Measurements from ENCODE around the gene UGT3A1. TPM values are rescaled to one million over a fixed set of nuclear protein-coding genes. Genes with fewer than 3 reads are reported as not detected.

UGT3A1 gene
- total and polyA plus RNA-seq, 2 donors (not counting 3 experiments of a cell fraction or from before 2014, with no cell fraction given): not detected

DNA sequence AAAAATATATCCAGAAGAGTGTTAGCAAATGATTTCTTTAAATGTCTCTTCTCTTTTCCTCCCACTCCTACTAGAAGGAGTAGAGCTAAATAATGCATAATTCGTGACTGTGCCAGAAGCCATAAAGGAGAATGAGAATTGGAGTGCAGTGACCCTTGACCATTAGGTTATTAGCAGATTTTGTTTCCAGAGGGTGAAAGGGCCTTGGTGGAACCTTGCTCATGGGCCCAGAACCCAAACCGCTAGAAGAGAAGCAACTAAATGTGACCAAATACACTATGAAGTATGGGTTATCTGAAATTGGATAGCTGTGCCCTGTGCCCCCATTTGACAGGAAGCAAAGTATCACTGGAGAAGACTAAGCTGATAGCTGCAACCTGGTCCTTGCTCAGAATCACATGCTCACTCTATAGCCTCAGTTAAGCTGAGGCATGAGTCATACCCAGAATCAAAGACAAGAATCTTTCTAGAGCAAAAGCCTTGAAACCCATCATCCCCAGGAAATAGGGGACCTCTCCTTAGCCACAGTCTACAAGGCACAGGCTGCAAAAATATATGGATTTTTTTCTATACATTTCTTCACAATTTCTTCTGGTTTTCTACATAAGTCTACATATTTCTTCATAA lies 89.0 kb downstream of the UGT3A1 start:
- intact Hi-C loops (cut with micrococcal nuclease): no loop called here
- ChIA-PET POLR2A (no interaction called here), CTCF (interaction anchor here (1.1 kb wide), 1 partner anchor 23 kb away, joined by 3 read pairs; no protein-coding TSS in a partner anchor)
- Histone ChIP-seq H3K4me3 (replicated peaks in 1 of 3; ENCODE audit: insufficient read depth in 1 of 3, low read depth in 1 of 3, low read length in 3 of 3) (no peak overlapping the region), H3K4me2 (ENCODE audit: insufficient read depth, low read length) (no peak overlapping the region), H3K27me3 (ENCODE audit: control insufficient read depth in 2 of 2, insufficient read depth in 2 of 2, low read length in 2 of 2) (peaks cover 0 to 3% of the 10 kb centered on the region in 2 experiments), H3K9me1 (replicated peaks; ENCODE audit: control insufficient read depth, extremely low read depth, insufficient read depth, low read length) (no peaks in the 10 kb centered on the region), H3K9me3 (replicated peaks; ENCODE audit: control insufficient read depth, insufficient read depth, low read length) (no peaks in the 10 kb centered on the region), H3K79me2 (ENCODE audit: control insufficient read depth, insufficient read depth, low read length) (no peaks in the 10 kb centered on the region), H2AFZ (ENCODE audit: low read depth, low read length) (no peak overlapping the region), H3K36me3 (ENCODE audit: control insufficient read depth in 2 of 2, extremely low read depth in 1 of 2, insufficient read depth in 2 of 2, low read length in 2 of 2) (no peaks in the 10 kb centered on the region), H3K4me1 (ENCODE audit: control insufficient read depth, extremely low read depth, insufficient read depth, low read length) (no peaks in the 10 kb centered on the region), H3K9ac (replicated peaks; ENCODE audit: extremely low read depth, insufficient read depth, low read length) (no peak overlapping the region), H3K27ac (ENCODE audit: insufficient read depth, low read depth, low read length) (no peak overlapping the region), H4K20me1 (replicated peaks; ENCODE audit: control insufficient read depth, extremely low read depth, insufficient read depth, low read length) (no peaks in the 10 kb centered on the region)
- no TSS peak for BruUV-seq (replicated peaks)
- dilution Hi-C loops (cut with MboI; ENCODE audit: extremely low pct_ligation_motif_present, low sequenced_read_pairs): no loop called here
- FAIRE-seq (no peak), DNase-seq (ENCODE audit: low read depth, low spot score) (no peak)
- TF ChIP-seq MYC (IDR thresholded peaks at IDR 0.05; ENCODE audit: low read depth, low read length) (no peak), JUN (IDR thresholded peaks at IDR 0.05; ENCODE audit: borderline replicate concordance, insufficient read depth, insufficient read length, low read depth) (no peak), POLR2AphosphoS5 (IDR thresholded peaks at IDR 0.05; ENCODE audit: insufficient read depth, low read depth, low read length) (no peak), EZH2 (IDR thresholded peaks at IDR 0.05; ENCODE audit: borderline replicate concordance, low read depth, low read length, severe bottlenecking) (no peak), FOS (IDR thresholded peaks at IDR 0.05; ENCODE audit: borderline replicate concordance, insufficient read depth, low read length) (no peak), GATA2 (IDR thresholded peaks at IDR 0.05; ENCODE audit: insufficient read depth, insufficient read length, low read depth, low read length) (no peak), POLR2A (IDR thresholded peaks at IDR 0.05; ENCODE audit: low read depth, low read length) (no peak)
- TF ChIP-seq, protein P1, sequence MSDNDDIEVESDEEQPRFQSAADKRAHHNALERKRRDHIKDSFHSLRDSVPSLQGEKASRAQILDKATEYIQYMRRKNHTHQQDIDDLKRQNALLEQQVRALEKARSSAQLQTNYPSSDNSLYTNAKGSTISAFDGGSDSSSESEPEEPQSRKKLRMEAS (IDR thresholded peaks at IDR 0.05; ENCODE audit: insufficient read depth, insufficient read length): no peak
- TF ChIP-seq, protein P2, sequence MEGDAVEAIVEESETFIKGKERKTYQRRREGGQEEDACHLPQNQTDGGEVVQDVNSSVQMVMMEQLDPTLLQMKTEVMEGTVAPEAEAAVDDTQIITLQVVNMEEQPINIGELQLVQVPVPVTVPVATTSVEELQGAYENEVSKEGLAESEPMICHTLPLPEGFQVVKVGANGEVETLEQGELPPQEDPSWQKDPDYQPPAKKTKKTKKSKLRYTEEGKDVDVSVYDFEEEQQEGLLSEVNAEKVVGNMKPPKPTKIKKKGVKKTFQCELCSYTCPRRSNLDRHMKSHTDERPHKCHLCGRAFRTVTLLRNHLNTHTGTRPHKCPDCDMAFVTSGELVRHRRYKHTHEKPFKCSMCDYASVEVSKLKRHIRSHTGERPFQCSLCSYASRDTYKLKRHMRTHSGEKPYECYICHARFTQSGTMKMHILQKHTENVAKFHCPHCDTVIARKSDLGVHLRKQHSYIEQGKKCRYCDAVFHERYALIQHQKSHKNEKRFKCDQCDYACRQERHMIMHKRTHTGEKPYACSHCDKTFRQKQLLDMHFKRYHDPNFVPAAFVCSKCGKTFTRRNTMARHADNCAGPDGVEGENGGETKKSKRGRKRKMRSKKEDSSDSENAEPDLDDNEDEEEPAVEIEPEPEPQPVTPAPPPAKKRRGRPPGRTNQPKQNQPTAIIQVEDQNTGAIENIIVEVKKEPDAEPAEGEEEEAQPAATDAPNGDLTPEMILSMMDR (IDR thresholded peaks at IDR 0.05; ENCODE audit: extremely low read depth in 1 of 2, insufficient read depth in 1 of 2, low read depth in 1 of 2, low read length in 2 of 2): no peak

Other genes starting within 250 kb of the UGT3A1 start
- 1.2 TPM in 2 replicates for gene IL7R, start 134.5 kb downstream of the UGT3A1 start, total RNA-seq
- 1.0 and 1.2 TPM in 2 replicates for gene IL7R, start 134.5 kb downstream of the UGT3A1 start, polyA plus RNA-seq
- gene CAPSL, start 52.8 kb downstream of the UGT3A1 start, total RNA-seq: not detected in 2 replicates
- not detected in 2 replicates for gene CAPSL, start 52.8 kb downstream of the UGT3A1 start, polyA plus RNA-seq
- not detected in 2 replicates for gene UGT3A2, start 75.5 kb upstream of the UGT3A1 start, total RNA-seq
- gene UGT3A2, start 75.5 kb upstream of the UGT3A1 start, polyA plus RNA-seq: not detected in 2 replicates
- gene LMBRD2, start 160.5 kb upstream of the UGT3A1 start, total RNA-seq: 5.2 and 6.6 TPM in 2 replicates
- 1.0 and 1.2 TPM in 2 replicates for gene LMBRD2, start 160.5 kb upstream of the UGT3A1 start, polyA plus RNA-seq
- gene SKP2, start 160.7 kb upstream of the UGT3A1 start, total RNA-seq: 40.9 and 42.0 TPM in 2 replicates
- 9.8 and 12.5 TPM in 2 replicates for gene SKP2, start 160.7 kb upstream of the UGT3A1 start, polyA plus RNA-seq

Measured in endothelial cell of umbilical vein (primary cell).